OCI-LY3 (cell line): ENCODE data around the gene STK39.

Experiments
- H2AFZ ChIP-seq: fragments of 200-600, 300-600 bp; shearing (Covaris generic); 2 replicates; pipeline ENCODE4 v1.6.0; 2014; ENCODE audit warnings: antibody characterized with exemption, low read depth, low read length
- H3K27ac ChIP-seq: fragments of 200-600, 300-600 bp; sonication (generic); 2 replicates; pipeline ENCODE4 v1.5.1; 2014; ENCODE audit warnings: mild to moderate bottlenecking, low read length, moderate library complexity, mixed read lengths
- H3K27me3 ChIP-seq: fragments of 200-600, 300-600 bp; sonication (generic); 2 replicates; pipeline ENCODE4 v1.6.1; 2014; ENCODE audit warnings: low read depth, low read length, mixed read lengths
- H3K36me3 ChIP-seq: fragments of 200-600, 300-600 bp; sonication (generic); replicated peaks from 2 replicates; pipeline ENCODE3; 2014; ENCODE audit warnings: low read depth, low read length, mixed read lengths
- H3K4me1 ChIP-seq: fragments of 300-600, 200-600 bp; sonication (generic); 2 replicates; pipeline ENCODE4 v1.6.1; 2014; ENCODE audit warnings: low read length, mixed read lengths
- H3K4me2 ChIP-seq: fragments of 200-600, 300-600 bp; sonication (generic); 2 replicates; pipeline ENCODE4 v1.6.1; 2014; ENCODE audit warnings: low read length, mixed read lengths
- H3K4me3 ChIP-seq: fragments of 300-600, 200-600 bp; sonication (generic); 2 replicates; pipeline ENCODE4 v1.5.1; 2014; ENCODE audit warnings: antibody characterized with exemption, mild to moderate bottlenecking, low read length, moderate library complexity
- H3K79me2 ChIP-seq: fragments of 300-600, 200-600 bp; shearing (Covaris generic); 2 replicates; pipeline ENCODE4 v1.6.1; 2014; ENCODE audit warnings: mild to moderate bottlenecking, low read length, mixed read lengths
- H3K9ac ChIP-seq: fragments of 300-600, 200-600 bp; shearing (Covaris generic); 2 replicates; pipeline ENCODE4 v1.6.0; 2014; ENCODE audit warnings: mild to moderate bottlenecking, low read length, moderate library complexity
- H3K9me3 ChIP-seq: fragments of 200-600, 300-600 bp; shearing (Covaris generic); 2 replicates; pipeline ENCODE4 v1.6.1; 2014; ENCODE audit warnings: low read length, mixed read lengths; ENCODE audit not compliant: insufficient read depth
- H4K20me1 ChIP-seq: fragments of 200-600, 300-600 bp; sonication (generic); 2 replicates; pipeline ENCODE4 v1.6.1; 2016; ENCODE audit warnings: low read length, mixed read lengths; ENCODE audit not compliant: insufficient read depth
- CTCF ChIP-seq: fragments of 200-600, 300-600 bp; sonication (generic); IDR thresholded peaks from 2 replicates; pipeline ENCODE4 v1.5.1; 2014; ENCODE audit warnings: antibody characterized with exemption, low read length, low read depth
- EZH2phosphoT487 ChIP-seq: fragments of 200-600 bp; shearing (Covaris generic); IDR thresholded peaks from 2 replicates; pipeline ENCODE4 v1.6.1; 2018; ENCODE audit warnings: antibody characterized with exemption, mixed run types, low read depth

Gene STK39

GRCh38 chr2:168072626-168073303 lies 174.6 kb downstream of the STK39 start:
- no peak for TF ChIP-seq EZH2phosphoT487
- no peak for TF ChIP-seq CTCF
- Histone ChIP-seq H2AFZ (no peak overlapping the region), H3K27ac (no peak overlapping the region), H3K4me2 (no peak overlapping the region), H3K27me3 (no peaks in the 10 kb centered on the region), H3K36me3 (no peaks in the 10 kb centered on the region), H3K4me3 (no peak overlapping the region), H3K9ac (no peak overlapping the region), H3K79me2 (no peaks in the 10 kb centered on the region), H3K4me1 (no peaks in the 10 kb centered on the region), H3K9me3 (no peaks in the 10 kb centered on the region), H4K20me1 (no peaks in the 10 kb centered on the region)

- no peak overlapping the region for H3K4me2 ChIP-seq
- no peak overlapping the region for H3K4me3 ChIP-seq
- no peak overlapping the region for H3K9ac ChIP-seq
- no peak for TF ChIP-seq CTCF
- no peak for TF ChIP-seq EZH2phosphoT487
- no peak overlapping the region for H2AFZ ChIP-seq
- H3K79me2 ChIP-seq = no peaks in the 10 kb centered on the region
- H3K36me3 ChIP-seq = peaks cover 3% of the 10 kb centered on the region
- no peaks in the 10 kb centered on the region for H3K27me3 ChIP-seq
- H3K27ac ChIP-seq = no peak overlapping the region
- H4K20me1 ChIP-seq = no peaks in the 10 kb centered on the region
- H3K9me3 ChIP-seq = 0 out of 2 replicates have a peak, but pooled peaks cover 2% of the 10 kb centered on the region
- no peaks in the 10 kb centered on the region for H3K4me1 ChIP-seq
Observed at GRCh38 chr2:168064011-168064998, 183.1 kb downstream of the STK39 start.

- H3K9me3 ChIP-seq = 0 out of 2 replicates have a peak, but pooled peaks cover 2% of the 10 kb centered on the region
Observed at GRCh38 chr2:168062936-168063335, 184.5 kb downstream of the STK39 start.

More at GRCh38 chr2:168062936-168063335, 184.5 kb downstream of the STK39 start:
- no peak overlapping the region for H3K9ac ChIP-seq
- no peaks in the 10 kb centered on the region for H4K20me1 ChIP-seq
- H3K79me2 ChIP-seq = no peaks in the 10 kb centered on the region
- H3K4me3 ChIP-seq = no peak overlapping the region
- no peak overlapping the region for H3K27ac ChIP-seq
- H3K4me1 ChIP-seq = no peaks in the 10 kb centered on the region
- H3K4me2 ChIP-seq = no peak overlapping the region
- TF ChIP-seq CTCF (no peak), EZH2phosphoT487 (no peak)
- H3K36me3 ChIP-seq = peaks cover 3% of the 10 kb centered on the region
- H3K27me3 ChIP-seq = no peaks in the 10 kb centered on the region
- no peak overlapping the region for H2AFZ ChIP-seq
